B cell (primary cell): Measurements from ENCODE around the gene ANKRD10. TPM values are rescaled to one million over a fixed set of nuclear protein-coding genes. Genes with fewer than 3 reads are reported as not detected.

Experiments used
- ATAC-seq: fragments of 200-7000 bp; cut with Tn5 transposase; one replicate; pipeline ENCODE4 v1.10.0; 2021; ENCODE audit warnings: low read depth, mild to moderate bottlenecking, moderate number of reproducible peaks, moderate library complexity
- CTCF ChIA-PET: fragments of 350-600 bp; sonication (Branson Sonifier 250); formaldehyde crosslinking; loops from one replicate; lab custom pipeline; 2021; ENCODE audit warnings: antibody characterized with exemption, inconsistent platforms; lab: Charles Lee
- POLR2A ChIA-PET: fragments of 350-600 bp; sonication (Branson Sonifier 250); formaldehyde crosslinking; loops from one replicate; lab custom pipeline; 2021; ENCODE audit warnings: antibody characterized with exemption; lab: Charles Lee
- DNase-seq: peaks from one replicate; pipeline ENCODE4 v3.0.0; 2013
- H2AFZ ChIP-seq: 2 replicates; pipeline ENCODE4 v1.6.1; 2012; ENCODE audit warnings: mild to moderate bottlenecking, low read depth, low read length; ENCODE audit not compliant: insufficient read depth, poor library complexity, severe bottlenecking
- H3K27ac ChIP-seq, 2 donors: 1 replicate in 1 of 2; 2 replicates in 1 of 2; pipeline ENCODE4 v1.5.1; 2012 to 2013; ENCODE audit warnings: low read length in 2 of 2, mild to moderate bottlenecking in 2 of 2, moderate library complexity in 1 of 2
- H3K27me3 ChIP-seq, 4 experiments: fragments of 200-600 bp in 1 of 4; sonication (generic) in 1 of 4; replicated peaks in 1 of 4; 1 replicate in 2 of 4; 2 replicates in 2 of 4; pipeline versions ENCODE4 v1.6.1 to v1.7.0; 2013 to 2016; ENCODE audit warnings: low read length in 3 of 4, mild to moderate bottlenecking in 2 of 4, mixed read lengths in 1 of 4, moderate library complexity in 1 of 4; ENCODE audit not compliant: insufficient read depth in 4 of 4, control insufficient read depth in 3 of 4; ENCODE audit errors: control extremely low read depth in 1 of 4
- H3K36me3 ChIP-seq, 2 experiments: replicated peaks in 1 of 2; 1 replicate in 1 of 2; 2 replicates in 1 of 2; pipeline versions ENCODE4 v1.6.1 to v1.7.1; 2013; ENCODE audit warnings: low read length in 1 of 2; ENCODE audit not compliant: insufficient read depth in 2 of 2, control insufficient read depth in 1 of 2; ENCODE audit errors: control extremely low read depth in 1 of 2, extremely low read depth in 1 of 2
- H3K4me1 ChIP-seq, 2 donors: fragments of 200-600 bp in 1 of 2; sonication (generic) in 1 of 2; 1 replicate in 1 of 2; 2 replicates in 1 of 2; pipeline versions ENCODE4 v1.5.1 to v1.6.1; 2013 to 2017; ENCODE audit warnings: low read length in 2 of 2; ENCODE audit not compliant: control insufficient read depth in 2 of 2, insufficient read depth in 2 of 2
- H3K4me2 ChIP-seq: replicated peaks from 2 replicates; pipeline ENCODE3; 2012; ENCODE audit warnings: mild to moderate bottlenecking, low read depth, low read length; ENCODE audit not compliant: poor library complexity, severe bottlenecking
- H3K4me3 ChIP-seq, 5 experiments: fragments of 200-600 bp in 1 of 5; sonication (generic) in 1 of 5; 1 replicate in 3 of 5; 2 replicates in 2 of 5; pipeline versions ENCODE4 v1.5.1 to v1.7.0; 2011 to 2016; ENCODE audit warnings: low read length in 4 of 5, mild to moderate bottlenecking in 4 of 5, low read depth in 2 of 5, control low read depth in 1 of 5, moderate library complexity in 1 of 5; ENCODE audit not compliant: insufficient read depth in 1 of 5; ENCODE audit errors: control extremely low read depth in 1 of 5, extremely low read depth in 1 of 5
- H3K79me2 ChIP-seq: fragments of 200-600 bp; sonication (generic); one replicate; pipeline ENCODE4 v1.6.0; 2016; ENCODE audit warnings: low read length; ENCODE audit not compliant: control insufficient read depth, insufficient read depth
- H3K9ac ChIP-seq: fragments of 200-600 bp; sonication (generic); 2 replicates; pipeline ENCODE4 v1.6.1; 2017; ENCODE audit warnings: mild to moderate bottlenecking, low read length, moderate library complexity
- H3K9me3 ChIP-seq, 3 donors: one replicate each; pipeline versions ENCODE4 v1.6.1 to v1.7.1; 2013; ENCODE audit warnings: low read length in 2 of 3; ENCODE audit not compliant: control insufficient read depth in 2 of 3, insufficient read depth in 1 of 3; ENCODE audit errors: control extremely low read depth in 1 of 3
- H4K20me1 ChIP-seq: 2 replicates; pipeline ENCODE4 v1.6.0; 2012; ENCODE audit warnings: mild to moderate bottlenecking, low read length; ENCODE audit not compliant: insufficient read depth, control insufficient read depth, poor library complexity, severe bottlenecking
- H3K27ac Mint-ChIP-seq: one replicate; pipeline ENCODE4 v1.8.0; 2021; ENCODE audit warnings: mixed read lengths
- H3K27me3 Mint-ChIP-seq: one replicate; pipeline ENCODE4 v1.8.0; 2021; ENCODE audit warnings: mixed read lengths
- H3K4me1 Mint-ChIP-seq: one replicate; pipeline ENCODE4 v1.8.0; 2021; ENCODE audit warnings: mixed read lengths
- H3K4me3 Mint-ChIP-seq: one replicate; pipeline ENCODE4 v1.8.0; 2021; ENCODE audit warnings: mixed read lengths
- H3K9me3 Mint-ChIP-seq: one replicate; pipeline ENCODE4 v1.8.0; 2022; ENCODE audit warnings: mixed read lengths; ENCODE audit not compliant: insufficient read depth
- CTCF ChIP-seq: fragments of 200-600 bp; IDR thresholded peaks from one replicate; pipeline ENCODE4 v1.8.0; 2022; ENCODE audit warnings: antibody characterized with exemption, mild to moderate bottlenecking
- EZH2 ChIP-seq: IDR thresholded peaks from 2 replicates; pipeline ENCODE4 v1.6.1; 2012; ENCODE audit warnings: borderline replicate concordance, low read depth, mild to moderate bottlenecking, moderate library complexity, low read length; ENCODE audit not compliant: insufficient read depth, poor library complexity, severe bottlenecking
- whole genome bisulfite sequencing: methylation state at CpG from one replicate; pipeline ENCODE4 v1.1.5; 2013; ENCODE audit warnings: missing lambda C conversion rate; ENCODE audit not compliant: insufficient coverage; 5-methylcytosine and 5-hydroxymethylcytosine counted together
- intact Hi-C: fragments of 100-400 bp; cut with micrococcal nuclease; formaldehyde crosslinking; loops from one replicate; pipeline ENCODE4 v1.10.0; 2022
- polyA plus RNA-seq: library from polyadenylated mRNA; depleted of rRNA; stranded (reverse); fragments of >200 nt; gene quantifications from 2 replicates; pipeline ENCODE4 v1.2.3, GENCODE V29; 2012
- total RNA-seq, 2 donors: library from RNA; stranded (reverse); fragments of 120-200 nt in 1 of 2; gene quantifications; 1 replicate in 1 of 2; 2 replicates in 1 of 2; pipeline versions ENCODE4 v1.2.3 to v1.2.4, GENCODE V29; 2013 to 2022

Gene ANKRD10
- total and polyA plus RNA-seq, 2 donors (not counting 1 experiment from before 2014, with no cell fraction given) = 142 to 256 TPM

- no peaks in the 10 kb centered on the region for H3K27me3 Mint-ChIP-seq
- no peak for TF ChIP-seq EZH2
- no peak for TF ChIP-seq CTCF
- H3K4me3 ChIP-seq = no peak overlapping the region
- 82% methylated on average over 2 of the region's 6 CpGs for WGBS
- H3K27ac ChIP-seq = no peak overlapping the region
- H3K4me1 ChIP-seq = no peaks in the 10 kb centered on the region
- DNase-seq (no peak), ATAC-seq (no peak)
- H3K79me2 ChIP-seq = peaks cover 4% of the 10 kb centered on the region
- H3K9ac ChIP-seq = no peak overlapping the region
- no peak overlapping the region for H2AFZ ChIP-seq
- peaks cover 5 to 37% of the 10 kb centered on the region in 2 experiments for H3K36me3 ChIP-seq
- no peaks in the 10 kb centered on the region for H3K9me3 ChIP-seq
- no peak overlapping the region for H3K4me2 ChIP-seq
- H3K4me1 Mint-ChIP-seq = no peaks in the 10 kb centered on the region
- H4K20me1 ChIP-seq = peaks cover 41% of the 10 kb centered on the region
- no peak overlapping the region for H3K27ac Mint-ChIP-seq
- no peaks in the 10 kb centered on the region for H3K9me3 Mint-ChIP-seq
- intact Hi-C loops = no loop called here
- ChIA-PET POLR2A (no interaction called here), CTCF (no interaction called here)
- no peak overlapping the region for H3K4me3 Mint-ChIP-seq
- H3K27me3 ChIP-seq = no peaks in the 10 kb centered on the region
These were observed 17.3 kb downstream of the ANKRD10 start for GRCh38 chr13:110897521-110897920.

GRCh38 chr13:110897014-110897413 lies 17.9 kb downstream of the ANKRD10 start:
- Mint-ChIP-seq H3K4me3 (no peak overlapping the region), H3K9me3 (no peaks in the 10 kb centered on the region), H3K27me3 (no peaks in the 10 kb centered on the region), H3K4me1 (no peaks in the 10 kb centered on the region), H3K27ac (no peak overlapping the region)
- H3K36me3 ChIP-seq = peaks cover 2 to 35% of the 10 kb centered on the region in 2 experiments
- H3K27me3 ChIP-seq = no peaks in the 10 kb centered on the region
- H3K4me2 ChIP-seq = no peak overlapping the region
- no peak overlapping the region for H3K9ac ChIP-seq
- TF ChIP-seq CTCF (no peak), EZH2 (no peak)
- H3K4me1 ChIP-seq = no peaks in the 10 kb centered on the region
- H3K9me3 ChIP-seq = no peaks in the 10 kb centered on the region
- no peak overlapping the region for H3K27ac ChIP-seq
- ATAC-seq (no peak), DNase-seq (no peak)
- H3K4me3 ChIP-seq = no peak overlapping the region
- H2AFZ ChIP-seq = no peak overlapping the region
- H4K20me1 ChIP-seq = peaks cover 36% of the 10 kb centered on the region
- ChIA-PET POLR2A (no interaction called here), CTCF (interaction anchor here (0.7 kb wide), 1 partner anchor 345 kb away, joined by 3 read pairs; no protein-coding TSS in a partner anchor)
- intact Hi-C loops = no loop called here
- H3K79me2 ChIP-seq = peaks cover 4% of the 10 kb centered on the region
- WGBS = no CpG with 5 or more reads among the region's 1 CpG
